ENCODE results near the gene SRGAP1. TPM values are rescaled to one million over a fixed set of nuclear protein-coding genes. Genes with fewer than 3 reads are reported as not detected.

Gene SRGAP1
- total RNA-seq, 1 experiment from 2014 or later = 26.8 TPM

DNA sequence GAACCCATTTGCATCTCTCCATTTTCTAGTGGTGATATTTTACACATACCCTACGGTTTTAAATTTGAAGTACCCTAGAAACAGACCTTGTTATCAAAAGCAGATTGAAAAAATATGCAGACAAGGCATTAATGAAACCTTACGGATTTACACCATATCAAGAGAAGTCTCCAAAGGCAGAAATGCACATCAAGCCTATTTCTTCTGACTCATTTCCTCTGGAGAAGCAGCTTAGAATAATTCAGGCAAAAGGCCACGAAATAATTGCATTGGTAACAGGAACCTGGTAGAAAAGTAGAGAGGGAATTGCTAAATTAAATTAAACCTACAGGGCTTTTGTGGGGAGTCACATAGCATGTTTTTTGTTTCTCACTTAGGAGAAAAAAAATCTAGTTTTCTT lies 342.9 kb downstream of the SRGAP1 start:
- peaks cover 8% of the 10 kb centered on the region; the same call in 1 of the 2 replicates for H3K9me3 ChIP-seq (ENCODE audit: control insufficient read depth, insufficient read depth, low read depth, low read length)
- no peaks in the 10 kb centered on the region for H3K36me3 ChIP-seq (ENCODE audit: control insufficient read depth, insufficient read depth, low read length)
- BruUV-seq (replicated peaks) = no TSS peak
- H3K4me3 ChIP-seq (ENCODE audit: low read depth in 2 of 2, low read length in 2 of 2) = no peak overlapping the region
- no peak overlapping the region for H3K27ac ChIP-seq (ENCODE audit: low read length)
- CTCF ChIA-PET = no interaction called here
- no peak for TF ChIP-seq SIN3A (IDR thresholded peaks at IDR 0.05; ENCODE audit: borderline replicate concordance, insufficient read depth, low read depth, low read length)
- TF ChIP-seq, protein P1, sequence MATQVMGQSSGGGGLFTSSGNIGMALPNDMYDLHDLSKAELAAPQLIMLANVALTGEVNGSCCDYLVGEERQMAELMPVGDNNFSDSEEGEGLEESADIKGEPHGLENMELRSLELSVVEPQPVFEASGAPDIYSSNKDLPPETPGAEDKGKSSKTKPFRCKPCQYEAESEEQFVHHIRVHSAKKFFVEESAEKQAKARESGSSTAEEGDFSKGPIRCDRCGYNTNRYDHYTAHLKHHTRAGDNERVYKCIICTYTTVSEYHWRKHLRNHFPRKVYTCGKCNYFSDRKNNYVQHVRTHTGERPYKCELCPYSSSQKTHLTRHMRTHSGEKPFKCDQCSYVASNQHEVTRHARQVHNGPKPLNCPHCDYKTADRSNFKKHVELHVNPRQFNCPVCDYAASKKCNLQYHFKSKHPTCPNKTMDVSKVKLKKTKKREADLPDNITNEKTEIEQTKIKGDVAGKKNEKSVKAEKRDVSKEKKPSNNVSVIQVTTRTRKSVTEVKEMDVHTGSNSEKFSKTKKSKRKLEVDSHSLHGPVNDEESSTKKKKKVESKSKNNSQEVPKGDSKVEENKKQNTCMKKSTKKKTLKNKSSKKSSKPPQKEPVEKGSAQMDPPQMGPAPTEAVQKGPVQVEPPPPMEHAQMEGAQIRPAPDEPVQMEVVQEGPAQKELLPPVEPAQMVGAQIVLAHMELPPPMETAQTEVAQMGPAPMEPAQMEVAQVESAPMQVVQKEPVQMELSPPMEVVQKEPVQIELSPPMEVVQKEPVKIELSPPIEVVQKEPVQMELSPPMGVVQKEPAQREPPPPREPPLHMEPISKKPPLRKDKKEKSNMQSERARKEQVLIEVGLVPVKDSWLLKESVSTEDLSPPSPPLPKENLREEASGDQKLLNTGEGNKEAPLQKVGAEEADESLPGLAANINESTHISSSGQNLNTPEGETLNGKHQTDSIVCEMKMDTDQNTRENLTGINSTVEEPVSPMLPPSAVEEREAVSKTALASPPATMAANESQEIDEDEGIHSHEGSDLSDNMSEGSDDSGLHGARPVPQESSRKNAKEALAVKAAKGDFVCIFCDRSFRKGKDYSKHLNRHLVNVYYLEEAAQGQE (IDR thresholded peaks at IDR 0.05; ENCODE audit: insufficient read depth in 1 of 2, low read depth in 2 of 2, low read length in 1 of 2) = no peak
- no peak for TF ChIP-seq TCF7L2 (IDR thresholded peaks at IDR 0.05; ENCODE audit: low read depth, low read length)
- TF ChIP-seq, protein P2, sequence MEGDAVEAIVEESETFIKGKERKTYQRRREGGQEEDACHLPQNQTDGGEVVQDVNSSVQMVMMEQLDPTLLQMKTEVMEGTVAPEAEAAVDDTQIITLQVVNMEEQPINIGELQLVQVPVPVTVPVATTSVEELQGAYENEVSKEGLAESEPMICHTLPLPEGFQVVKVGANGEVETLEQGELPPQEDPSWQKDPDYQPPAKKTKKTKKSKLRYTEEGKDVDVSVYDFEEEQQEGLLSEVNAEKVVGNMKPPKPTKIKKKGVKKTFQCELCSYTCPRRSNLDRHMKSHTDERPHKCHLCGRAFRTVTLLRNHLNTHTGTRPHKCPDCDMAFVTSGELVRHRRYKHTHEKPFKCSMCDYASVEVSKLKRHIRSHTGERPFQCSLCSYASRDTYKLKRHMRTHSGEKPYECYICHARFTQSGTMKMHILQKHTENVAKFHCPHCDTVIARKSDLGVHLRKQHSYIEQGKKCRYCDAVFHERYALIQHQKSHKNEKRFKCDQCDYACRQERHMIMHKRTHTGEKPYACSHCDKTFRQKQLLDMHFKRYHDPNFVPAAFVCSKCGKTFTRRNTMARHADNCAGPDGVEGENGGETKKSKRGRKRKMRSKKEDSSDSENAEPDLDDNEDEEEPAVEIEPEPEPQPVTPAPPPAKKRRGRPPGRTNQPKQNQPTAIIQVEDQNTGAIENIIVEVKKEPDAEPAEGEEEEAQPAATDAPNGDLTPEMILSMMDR (IDR thresholded peaks at IDR 0.05) = no peak
- TF ChIP-seq POLR2AphosphoS5 (IDR thresholded peaks at IDR 0.05; ENCODE audit: low read depth, low read length) = no peak
- ATAC-seq (no peak), DNase-seq (ENCODE audit: low read depth, low spot score) (no peak)
- POLR2A ChIA-PET = no interaction called here
- in situ Hi-C loops (cut with HindIII; ENCODE audit: low pct_unique_long_range_greater_than_20kb, low sequenced_read_pairs) (no loop called here), intact Hi-C loops (cut with micrococcal nuclease; ENCODE audit: unreplicated experiment) (no loop called here)
- no peaks in the 10 kb centered on the region for H3K27me3 ChIP-seq (ENCODE audit: control insufficient read depth, insufficient read depth, low read length)
- peaks cover 3% of the 10 kb centered on the region; the same call in 1 of the 2 replicates for H3K4me1 ChIP-seq (ENCODE audit: control insufficient read depth, insufficient read depth, low read length)

DNA sequence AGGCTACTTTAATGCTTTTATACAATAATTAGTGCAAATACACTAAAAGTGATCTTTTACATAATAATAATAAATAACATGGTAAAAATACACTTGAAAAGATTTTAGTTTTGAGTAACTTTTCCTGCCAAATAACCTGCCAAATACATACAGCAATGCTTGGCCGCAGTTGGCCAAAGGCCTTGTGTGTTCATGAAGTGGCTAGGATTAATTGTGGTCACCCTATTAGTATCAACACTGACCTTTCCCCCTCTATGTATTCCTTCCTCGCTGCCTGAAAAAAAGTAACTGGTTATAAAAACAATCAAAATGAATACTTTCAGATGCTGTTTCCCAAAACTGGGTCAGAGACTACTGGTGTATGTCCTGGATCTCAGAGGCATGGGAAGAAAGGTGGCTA lies 343.3 kb downstream of the SRGAP1 start:
- ChIA-PET CTCF (no interaction called here), POLR2A (no interaction called here)
- DNase-seq (ENCODE audit: low read depth, low spot score) = no peak
- no peaks in the 10 kb centered on the region for H3K27me3 ChIP-seq (ENCODE audit: control insufficient read depth, insufficient read depth, low read length)
- in situ Hi-C loops (cut with HindIII; ENCODE audit: low pct_unique_long_range_greater_than_20kb, low sequenced_read_pairs) = no loop called here
- H3K4me3 ChIP-seq (ENCODE audit: low read depth in 2 of 2, low read length in 2 of 2) = no peak overlapping the region
- H3K9me3 ChIP-seq (ENCODE audit: control insufficient read depth, insufficient read depth, low read depth, low read length) = peaks cover 8% of the 10 kb centered on the region; the same call in 1 of the 2 replicates
- no peaks in the 10 kb centered on the region for H3K36me3 ChIP-seq (ENCODE audit: control insufficient read depth, insufficient read depth, low read length)
- BruUV-seq (replicated peaks) = no TSS peak
- TF ChIP-seq, protein P1 (IDR thresholded peaks at IDR 0.05; ENCODE audit: insufficient read depth in 1 of 2, low read depth in 2 of 2, low read length in 1 of 2) = no peak
- TF ChIP-seq SIN3A (IDR thresholded peaks at IDR 0.05; ENCODE audit: borderline replicate concordance, insufficient read depth, low read depth, low read length) (no peak), TCF7L2 (IDR thresholded peaks at IDR 0.05; ENCODE audit: low read depth, low read length) (no peak), POLR2AphosphoS5 (IDR thresholded peaks at IDR 0.05; ENCODE audit: low read depth, low read length) (no peak)
- TF ChIP-seq, protein P2 (IDR thresholded peaks at IDR 0.05) = no peak
- no peak for ATAC-seq
- intact Hi-C loops (cut with micrococcal nuclease; ENCODE audit: unreplicated experiment) = no loop called here
- peaks cover 3% of the 10 kb centered on the region; the same call in 1 of the 2 replicates for H3K4me1 ChIP-seq (ENCODE audit: control insufficient read depth, insufficient read depth, low read length)
- H3K27ac ChIP-seq (ENCODE audit: low read length) = no peak overlapping the region
